GM13976 (cell line): ENCODE data around the gene CDC42BPG.

Source experiments
- DNase-seq: peaks from one replicate; pipeline ENCODE4 v3.0.0; 2012; ENCODE audit warnings: low spot score
- in situ Hi-C: fragments of 300-500 bp; cut with MboI; formaldehyde crosslinking; loops from one replicate; pipeline ENCODE4 v1.12.0; 2022; ENCODE audit warnings: low sequenced_read_pairs, mixed read lengths, inconsistent platforms; ENCODE audit not compliant: unreplicated experiment
- TF ChIP-seq, protein P1 (sequence below): IDR thresholded peaks from 2 replicates; pipeline ENCODE4 v1.5.1; 2012; ENCODE audit warnings: borderline replicate concordance, mild to moderate bottlenecking; ENCODE audit not compliant: insufficient read depth; ENCODE audit errors: extremely low read depth, missing control alignments, control extremely low read depth

The CDC42BPG gene, protein sequence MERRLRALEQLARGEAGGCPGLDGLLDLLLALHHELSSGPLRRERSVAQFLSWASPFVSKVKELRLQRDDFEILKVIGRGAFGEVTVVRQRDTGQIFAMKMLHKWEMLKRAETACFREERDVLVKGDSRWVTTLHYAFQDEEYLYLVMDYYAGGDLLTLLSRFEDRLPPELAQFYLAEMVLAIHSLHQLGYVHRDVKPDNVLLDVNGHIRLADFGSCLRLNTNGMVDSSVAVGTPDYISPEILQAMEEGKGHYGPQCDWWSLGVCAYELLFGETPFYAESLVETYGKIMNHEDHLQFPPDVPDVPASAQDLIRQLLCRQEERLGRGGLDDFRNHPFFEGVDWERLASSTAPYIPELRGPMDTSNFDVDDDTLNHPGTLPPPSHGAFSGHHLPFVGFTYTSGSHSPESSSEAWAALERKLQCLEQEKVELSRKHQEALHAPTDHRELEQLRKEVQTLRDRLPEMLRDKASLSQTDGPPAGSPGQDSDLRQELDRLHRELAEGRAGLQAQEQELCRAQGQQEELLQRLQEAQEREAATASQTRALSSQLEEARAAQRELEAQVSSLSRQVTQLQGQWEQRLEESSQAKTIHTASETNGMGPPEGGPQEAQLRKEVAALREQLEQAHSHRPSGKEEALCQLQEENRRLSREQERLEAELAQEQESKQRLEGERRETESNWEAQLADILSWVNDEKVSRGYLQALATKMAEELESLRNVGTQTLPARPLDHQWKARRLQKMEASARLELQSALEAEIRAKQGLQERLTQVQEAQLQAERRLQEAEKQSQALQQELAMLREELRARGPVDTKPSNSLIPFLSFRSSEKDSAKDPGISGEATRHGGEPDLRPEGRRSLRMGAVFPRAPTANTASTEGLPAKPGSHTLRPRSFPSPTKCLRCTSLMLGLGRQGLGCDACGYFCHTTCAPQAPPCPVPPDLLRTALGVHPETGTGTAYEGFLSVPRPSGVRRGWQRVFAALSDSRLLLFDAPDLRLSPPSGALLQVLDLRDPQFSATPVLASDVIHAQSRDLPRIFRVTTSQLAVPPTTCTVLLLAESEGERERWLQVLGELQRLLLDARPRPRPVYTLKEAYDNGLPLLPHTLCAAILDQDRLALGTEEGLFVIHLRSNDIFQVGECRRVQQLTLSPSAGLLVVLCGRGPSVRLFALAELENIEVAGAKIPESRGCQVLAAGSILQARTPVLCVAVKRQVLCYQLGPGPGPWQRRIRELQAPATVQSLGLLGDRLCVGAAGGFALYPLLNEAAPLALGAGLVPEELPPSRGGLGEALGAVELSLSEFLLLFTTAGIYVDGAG (N-terminal part only)

DNA sequence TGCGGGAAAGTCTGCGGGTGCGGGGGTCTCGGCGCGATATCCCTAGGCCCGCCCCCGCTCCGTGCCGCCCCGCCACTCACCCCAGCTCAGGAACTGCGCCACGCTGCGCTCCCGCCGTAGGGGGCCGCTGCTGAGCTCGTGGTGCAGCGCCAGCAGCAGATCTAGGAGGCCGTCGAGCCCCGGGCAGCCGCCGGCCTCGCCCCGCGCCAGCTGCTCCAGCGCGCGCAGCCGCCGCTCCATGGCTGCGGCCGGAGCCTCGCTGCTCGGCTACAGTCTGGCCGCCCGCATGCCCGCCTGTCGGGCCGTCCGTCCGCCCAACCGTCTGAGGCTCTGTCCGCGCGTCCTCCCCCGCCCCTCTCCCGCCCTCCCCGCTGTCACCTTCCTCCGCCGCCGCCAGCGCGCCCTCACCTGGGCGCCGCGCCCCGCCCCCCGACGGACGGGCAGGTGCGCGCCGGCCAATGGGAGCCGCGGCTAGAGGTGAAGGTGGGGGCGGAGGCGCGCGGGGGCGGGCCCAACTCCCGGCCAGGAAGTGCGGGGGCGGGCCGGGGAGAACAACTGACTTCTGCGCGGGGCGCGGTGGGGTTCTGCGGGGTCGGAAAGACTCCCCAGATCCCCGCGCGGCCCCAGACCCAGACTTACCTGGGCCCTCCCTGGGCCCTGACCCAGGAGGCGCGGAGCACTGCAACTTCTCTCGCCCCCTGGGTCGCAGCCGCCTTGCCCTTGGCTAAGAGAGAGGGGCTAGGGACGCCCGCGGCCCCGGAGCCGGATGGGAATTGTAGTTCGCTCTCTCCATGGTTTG lies at the start of gene CDC42BPG:
Gene CDC42BPG (minus strand): TSS at position 324 of the 799 bp plus-strand sequence. CDS start 84 bp downstream, at position 240.
- in situ Hi-C loops: loop anchor here (5.0 kb wide), 1 partner anchor 48 kb away; no protein-coding TSS in a partner anchor
- TF ChIP-seq, protein P1, sequence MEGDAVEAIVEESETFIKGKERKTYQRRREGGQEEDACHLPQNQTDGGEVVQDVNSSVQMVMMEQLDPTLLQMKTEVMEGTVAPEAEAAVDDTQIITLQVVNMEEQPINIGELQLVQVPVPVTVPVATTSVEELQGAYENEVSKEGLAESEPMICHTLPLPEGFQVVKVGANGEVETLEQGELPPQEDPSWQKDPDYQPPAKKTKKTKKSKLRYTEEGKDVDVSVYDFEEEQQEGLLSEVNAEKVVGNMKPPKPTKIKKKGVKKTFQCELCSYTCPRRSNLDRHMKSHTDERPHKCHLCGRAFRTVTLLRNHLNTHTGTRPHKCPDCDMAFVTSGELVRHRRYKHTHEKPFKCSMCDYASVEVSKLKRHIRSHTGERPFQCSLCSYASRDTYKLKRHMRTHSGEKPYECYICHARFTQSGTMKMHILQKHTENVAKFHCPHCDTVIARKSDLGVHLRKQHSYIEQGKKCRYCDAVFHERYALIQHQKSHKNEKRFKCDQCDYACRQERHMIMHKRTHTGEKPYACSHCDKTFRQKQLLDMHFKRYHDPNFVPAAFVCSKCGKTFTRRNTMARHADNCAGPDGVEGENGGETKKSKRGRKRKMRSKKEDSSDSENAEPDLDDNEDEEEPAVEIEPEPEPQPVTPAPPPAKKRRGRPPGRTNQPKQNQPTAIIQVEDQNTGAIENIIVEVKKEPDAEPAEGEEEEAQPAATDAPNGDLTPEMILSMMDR: peak; percentile 84
- peak; percentile 88 for DNase-seq

DNA sequence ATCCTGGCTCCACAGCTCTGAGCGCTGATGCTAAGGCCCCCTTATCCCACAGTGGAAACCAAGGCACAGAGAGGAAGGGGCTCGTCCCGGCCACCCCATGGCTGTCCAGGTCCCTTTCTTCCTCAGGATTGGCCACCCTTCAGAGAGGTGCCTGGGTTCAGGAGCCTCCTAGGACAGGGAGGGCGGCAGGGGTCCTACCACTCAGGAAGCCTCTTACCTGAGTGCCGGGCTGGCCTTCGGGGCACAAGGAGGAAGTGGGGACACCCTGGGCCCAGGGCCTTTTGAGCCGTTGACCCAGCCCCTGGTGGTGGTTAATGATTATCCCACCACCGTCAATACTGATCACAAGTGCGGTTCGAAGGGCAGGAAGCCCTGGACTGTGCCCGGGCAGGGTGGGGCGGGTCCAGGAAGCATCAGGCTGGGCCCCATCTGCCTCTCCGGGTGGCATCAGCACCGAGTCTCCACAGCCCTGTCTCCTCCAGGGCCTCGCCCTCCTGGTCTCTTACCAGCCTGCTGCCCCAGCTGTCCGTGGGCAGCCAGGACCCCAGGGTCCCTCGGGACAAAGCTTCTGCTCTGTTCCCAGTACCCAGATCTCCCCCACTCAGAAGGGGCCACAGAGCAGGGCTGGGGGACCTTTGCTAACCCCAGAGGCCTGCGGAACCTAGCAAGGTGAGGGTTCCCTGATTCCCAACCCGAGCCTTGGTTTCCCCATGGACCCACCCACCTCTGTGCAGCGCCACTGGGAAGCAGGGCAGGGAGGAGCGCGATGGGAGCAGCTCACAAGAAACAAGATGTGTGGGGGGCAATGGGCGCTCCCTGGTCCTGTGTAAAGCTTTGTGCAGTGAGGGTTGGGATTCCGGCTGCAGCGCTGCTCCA lies 49.0 kb upstream of the CDC42BPG start:
- in situ Hi-C loops: loop anchor here (5.0 kb wide), 1 partner anchor 46 kb away; no protein-coding TSS in a partner anchor
- no peak for DNase-seq
- TF ChIP-seq, protein P1: no peak

DNA sequence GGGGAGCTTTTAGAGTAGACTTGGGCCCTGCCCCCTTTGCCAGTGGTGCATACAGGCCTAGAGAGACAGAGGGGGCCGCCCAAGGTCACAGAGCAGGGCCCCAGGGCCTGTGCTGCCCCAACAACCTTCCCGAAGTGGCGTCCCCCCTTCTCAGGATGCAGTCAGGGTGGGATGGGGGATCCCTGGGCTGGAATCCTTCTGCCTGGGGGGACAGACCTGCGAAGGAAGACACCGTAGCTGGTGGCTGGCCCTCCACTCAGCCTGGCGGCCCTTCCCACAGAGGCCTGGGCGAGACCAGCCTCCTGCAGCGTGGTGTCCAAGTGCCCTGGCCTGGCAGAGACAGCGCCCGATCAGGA lies 48.4 kb upstream of the CDC42BPG start:
- no peak for DNase-seq
- TF ChIP-seq, protein P1: no peak
- in situ Hi-C loops: loop anchor here (5.0 kb wide), 1 partner anchor 46 kb away; no protein-coding TSS in a partner anchor

DNA sequence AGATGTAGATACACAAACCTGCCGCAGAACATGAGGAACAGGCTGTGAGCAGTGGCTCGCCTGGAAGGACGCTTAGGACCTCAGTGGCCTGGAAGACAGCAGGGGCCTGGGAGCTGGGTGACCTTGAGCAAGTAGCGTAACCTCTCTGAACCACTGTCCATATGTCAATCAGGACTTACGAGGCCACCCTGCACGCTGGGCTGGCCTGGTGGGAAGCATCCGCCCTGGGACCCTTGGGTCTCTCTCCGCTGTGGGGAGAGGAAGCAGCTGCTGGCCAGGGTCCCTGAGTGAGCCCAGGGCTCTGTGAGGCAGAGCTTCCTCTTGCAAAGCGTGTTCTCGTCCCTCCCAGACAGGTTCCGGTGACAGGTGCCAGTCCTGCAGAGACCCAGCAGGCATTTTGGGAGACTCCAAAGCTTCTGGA lies 48.0 kb upstream of the CDC42BPG start:
- DNase-seq: no peak
- TF ChIP-seq, protein P1: no peak
- in situ Hi-C loops: loop anchor here (5.0 kb wide), 1 partner anchor 45 kb away; no protein-coding TSS in a partner anchor

DNA sequence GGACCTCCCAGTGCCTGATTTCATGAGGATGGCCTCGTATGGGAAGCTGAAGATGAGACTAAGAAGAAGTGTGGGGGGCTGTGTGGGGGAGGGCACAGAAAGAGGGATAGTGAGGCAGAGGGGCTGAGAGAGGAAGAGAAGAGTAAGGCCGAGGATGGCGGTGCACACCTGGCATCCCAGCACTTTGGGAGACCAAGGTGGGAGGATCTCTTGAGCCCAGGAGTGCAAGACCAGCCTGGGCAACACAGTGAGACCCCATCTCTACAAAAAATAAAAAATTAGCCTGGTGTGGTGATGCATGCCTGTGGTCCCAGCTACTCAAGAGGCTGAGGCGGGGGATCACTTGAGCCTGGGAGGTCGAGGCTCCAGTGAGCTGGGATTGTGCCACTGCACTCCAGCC lies 47.4 kb upstream of the CDC42BPG start:
- TF ChIP-seq, protein P1: no peak
- no peak for DNase-seq
- in situ Hi-C loops: loop anchor here (5.0 kb wide), 1 partner anchor 45 kb away; no protein-coding TSS in a partner anchor
